Right cardiac atrium (tissue), 5 donors: ENCODE results near the gene MICU1. TPM values are rescaled to one million over a fixed set of nuclear protein-coding genes. Genes with fewer than 3 reads are reported as not detected.
A peak's percentile ranks its signal among the peaks of the same experiment; 100 is the strongest.

Experiments used
- ATAC-seq, 2 donors: fragments of 200-7000 bp; cut with Tn5 transposase; one replicate each; pipeline versions ENCODE4 v1.8.0 to v1.9.1; 2020; ENCODE audit warnings: moderate library complexity in 2 of 2, mild to moderate bottlenecking in 1 of 2
- DNase-seq, 3 donors: peaks; one replicate each; pipeline ENCODE4 v3.0.0-alpha.2; 2020
- H3K27ac ChIP-seq: one replicate; pipeline ENCODE4 v1.5.1; 2013; ENCODE audit warnings: mild to moderate bottlenecking, low read length, control low read depth, moderate library complexity
- H3K27me3 ChIP-seq: one replicate; pipeline ENCODE4 v1.6.1; 2013; ENCODE audit not compliant: control insufficient read depth, insufficient read depth
- H3K4me1 ChIP-seq: one replicate; pipeline ENCODE4 v1.6.1; 2013; ENCODE audit warnings: low read length; ENCODE audit not compliant: control insufficient read depth, insufficient read depth
- H3K4me3 ChIP-seq: one replicate; pipeline ENCODE4 v1.5.1; 2013; ENCODE audit warnings: low read length, control low read depth
- H3K9me3 ChIP-seq: one replicate; pipeline ENCODE4 v1.6.1; 2013; ENCODE audit warnings: low read length; ENCODE audit not compliant: control insufficient read depth
- WGBS: extraction: QIAGEN DNeasy Blood & Tissue Kit; methylation state at CpG from one replicate; pipeline ENCODE4 v1.1.7; 2013; 5-methylcytosine and 5-hydroxymethylcytosine counted together
- intact Hi-C, 4 donors: fragments of 100-400 bp; cut with DNase I; formaldehyde crosslinking; loops; one replicate each; pipeline versions ENCODE4 v1.11.0 to v1.14.0; 2022 to 2023
- polyA plus RNA-seq: library from polyadenylated mRNA; stranded (reverse); fragments of 200-250 nt; gene quantifications from one replicate; pipeline ENCODE4 v1.2.3, GENCODE V29; 2013
- total RNA-seq, 4 donors: library from RNA; stranded (reverse); fragmentation: NEBNext Ultra II Directional; extraction: Animal tissue kit (Norgen Biotek cat#: 25700); gene quantifications; one replicate each; pipeline ENCODE4 v1.2.1, GENCODE V29; 2021
- donor health status: healthy with polysubstance abuse.
- donor health status: DM: no; HTN: yes; CAD: no.
- donor health status: DM: no; HTN: no; CAD: no.
- donor health status: DM: no; HTN: yes; CAD: no; lungs with severe emphysema.
- donor health status: DM: yes; HTN: yes; CAD: no.

Gene MICU1
- total and polyA plus RNA-seq, 5 donors, result 35.3 to 51.2 (median 42.0) TPM

DNA sequence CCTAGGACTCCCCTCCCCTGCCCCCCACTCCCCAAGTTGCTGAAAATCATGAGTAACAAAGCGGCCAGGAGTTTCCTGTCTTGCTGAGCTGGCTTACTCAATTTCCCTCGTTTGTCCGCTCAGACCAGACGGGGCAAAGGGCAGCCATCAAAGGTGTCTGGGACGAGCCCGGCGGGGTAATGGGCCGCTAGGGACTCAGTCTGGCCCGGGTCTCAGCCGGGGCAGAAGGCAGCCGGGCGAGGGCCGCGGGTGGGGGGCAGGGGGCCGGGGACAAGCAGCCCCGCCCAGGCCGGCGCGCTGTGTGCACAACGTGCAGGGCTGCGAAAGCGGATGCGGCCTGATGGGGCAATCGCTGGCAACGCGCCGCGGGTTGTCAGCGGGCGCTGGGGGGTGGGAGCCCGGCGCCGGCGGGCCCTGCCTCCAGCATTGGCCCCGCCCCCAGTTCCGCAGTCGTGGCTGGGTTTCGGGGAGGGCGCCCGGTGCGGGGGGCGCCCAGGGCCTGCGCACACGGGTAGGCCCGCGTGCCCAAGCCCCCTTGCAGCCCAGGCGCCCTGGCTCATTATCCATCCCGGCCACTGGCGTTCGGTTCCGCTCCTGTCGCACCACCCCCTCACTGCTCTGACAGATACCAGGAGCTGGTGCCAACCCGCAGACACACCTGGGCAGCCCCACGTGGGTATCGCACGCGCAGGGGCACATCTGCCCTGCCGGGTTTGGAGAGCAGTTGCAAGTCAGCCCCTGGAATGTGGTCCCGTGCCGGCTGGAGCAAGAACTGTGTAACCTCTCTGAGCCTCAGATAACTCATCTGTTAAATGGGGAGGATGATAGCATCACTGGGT is 306.2 kb downstream of the MICU1 start:
- peak overlapping the region; percentile 93 for H3K27ac ChIP-seq
- intact Hi-C loops, result loop anchor here in 2 of 4 donors (10.0 kb wide), 2 partner anchors 45 to 95 kb away; partner anchors contain the start of gene DDIT4 (in 2 of the 2)
- H3K27me3 ChIP-seq, result no peaks in the 10 kb centered on the region
- peak overlapping the region; percentile 27 for H3K4me3 ChIP-seq
- no peaks in the 10 kb centered on the region for H3K9me3 ChIP-seq
- ATAC-seq (peak; percentile 87 to 90), DNase-seq (peak; percentile 96 to 99 (median 99))
- WGBS, result 2% methylated on average over 60 of the region's 60 CpGs
- H3K4me1 ChIP-seq, result peaks cover 18% of the 10 kb centered on the region

GRCh38 chr10:72318418-72319262 is 307.2 kb downstream of the MICU1 start:
- Histone ChIP-seq H3K27me3 (no peaks in the 10 kb centered on the region), H3K4me1 (peaks cover 18% of the 10 kb centered on the region), H3K9me3 (no peaks in the 10 kb centered on the region), H3K4me3 (peak overlapping the region; percentile 27), H3K27ac (peak overlapping the region; percentile 75)
- no peak for DNase-seq
- ATAC-seq, result no peak
- intact Hi-C loops, result no loop called here
- 64% methylated on average over 10 of the region's 10 CpGs for WGBS

Other genes with a start within 250 kb of the MICU1 start
- gene MCU, start 66.1 kb upstream of the MICU1 start, total RNA-seq, result 10 to 100 TPM; 17.7 to 22.1 (median 18.8) TPM
- gene MCU, start 66.1 kb upstream of the MICU1 start, polyA plus RNA-seq, result 14.2 TPM